ENCODE measurements around the gene ZNF684. TPM values are rescaled to one million over a fixed set of nuclear protein-coding genes. Genes with fewer than 3 reads are reported as not detected.

Gene ZNF684
- total and polyA plus RNA-seq, 7 donors, result 1.0 to 3.2 (median 2.1) TPM

GRCh38 chr1:40593449-40594186 is 62.2 kb downstream of the ZNF684 start:
- H3K27ac ChIP-seq, result no peak overlapping the region
- no peaks in the 10 kb centered on the region for H3K9me3 ChIP-seq
- WGBS, 3 donors, result 26 to 42% (median 30%) methylated on average over 8 of the region's 8 CpGs
- DNase-seq (no peak), ATAC-seq (no peak)
- no peak overlapping the region for H3K4me3 ChIP-seq
- no peaks in the 10 kb centered on the region for H3K36me3 ChIP-seq (ENCODE audit: insufficient read depth in 1 of 2, low read depth in 1 of 2)
- H3K27me3 ChIP-seq (ENCODE audit: insufficient read depth in 3 of 3, low read length in 2 of 3), result no peaks in the 10 kb centered on the region
- H3K4me1 ChIP-seq, result peaks cover 5% of the 10 kb centered on the region
- TF ChIP-seq CTCF (IDR thresholded peaks at IDR 0.05), result no peak
- intact Hi-C loops (cut with DNase I), result no loop called here

- WGBS, 3 donors, result 48 to 58% (median 57%) methylated on average over 3 of the region's 3 CpGs
- no peaks in the 10 kb centered on the region for H3K27me3 ChIP-seq (ENCODE audit: insufficient read depth in 3 of 3, low read length in 2 of 3)
- ATAC-seq (no peak), DNase-seq (no peak)
- H3K36me3 ChIP-seq (ENCODE audit: insufficient read depth in 1 of 2, low read depth in 1 of 2), result no peaks in the 10 kb centered on the region
- no peak overlapping the region for H3K27ac ChIP-seq
- H3K9me3 ChIP-seq, result no peaks in the 10 kb centered on the region
- no peak overlapping the region for H3K4me3 ChIP-seq
- intact Hi-C loops (cut with DNase I), result no loop called here
- peaks cover 5% of the 10 kb centered on the region for H3K4me1 ChIP-seq
- no peak for TF ChIP-seq CTCF (IDR thresholded peaks at IDR 0.05)
These were observed 62.7 kb downstream of the ZNF684 start for GRCh38 chr1:40594187-40594531.

- TF ChIP-seq CTCF (IDR thresholded peaks at IDR 0.05), result no peak
- intact Hi-C loops (cut with DNase I), result no loop called here
- Histone ChIP-seq H3K9me3 (no peaks in the 10 kb centered on the region), H3K4me1 (peaks cover 5% of the 10 kb centered on the region), H3K27me3 (ENCODE audit: insufficient read depth in 3 of 3, low read length in 2 of 3) (no peaks in the 10 kb centered on the region), H3K4me3 (no peak overlapping the region), H3K36me3 (ENCODE audit: insufficient read depth in 1 of 2, low read depth in 1 of 2) (no peaks in the 10 kb centered on the region), H3K27ac (no peak overlapping the region)
- ATAC-seq, result no peak
- DNase-seq, result no peak
- WGBS, 3 donors, result 83 to 92% (median 91%) methylated on average over 7 of the region's 7 CpGs
These were observed 64.2 kb downstream of the ZNF684 start for GRCh38 chr1:40595623-40596022.

Other genes with a start within 250 kb of the ZNF684 start
- gene COL9A2, start 214.4 kb upstream of the ZNF684 start, total RNA-seq, result under 1 TPM in 3 of 4 donors, not detected in 1; 0.15 to 0.21 (median 0.18) TPM
- under 1 TPM; 0.06 to 0.18 (median 0.12) TPM for gene COL9A2, start 214.4 kb upstream of the ZNF684 start, polyA plus RNA-seq
- 10 to 100 TPM in 3 of 4 donors, 1 to 10 TPM in 1; 6.9 to 35.0 (median 15.3) TPM for gene SMAP2, start 157.9 kb upstream of the ZNF684 start, total RNA-seq
- gene SMAP2, start 157.9 kb upstream of the ZNF684 start, polyA plus RNA-seq, result 10 to 100 TPM; 18.0 to 32.2 (median 18.4) TPM
- gene ZFP69B, start 81.2 kb upstream of the ZNF684 start, total RNA-seq, result under 1 TPM; 0.32 to 0.86 (median 0.49) TPM
- 1 to 10 TPM in 2 of 3 donors, under 1 TPM in 1; 0.25 to 1.4 (median 1.1) TPM for gene ZFP69B, start 81.2 kb upstream of the ZNF684 start, polyA plus RNA-seq
- gene ZFP69, start 54.3 kb upstream of the ZNF684 start, total RNA-seq, result under 1 TPM; 0.18 to 0.54 (median 0.46) TPM
- under 1 TPM; 0.16 to 0.51 (median 0.25) TPM for gene ZFP69, start 54.3 kb upstream of the ZNF684 start, polyA plus RNA-seq
- gene EXO5, start 22.9 kb upstream of the ZNF684 start, total RNA-seq, result 1 to 10 TPM; 2.2 to 3.2 (median 2.8) TPM
- 1 to 10 TPM; 3.2 to 8.5 (median 4.4) TPM for gene EXO5, start 22.9 kb upstream of the ZNF684 start, polyA plus RNA-seq
- gene RIMS3, start 134.0 kb downstream of the ZNF684 start, total RNA-seq, result under 1 TPM; 0.15 to 0.42 (median 0.35) TPM
- under 1 TPM; 0.07 to 0.31 (median 0.16) TPM for gene RIMS3, start 134.0 kb downstream of the ZNF684 start, polyA plus RNA-seq
- 10 to 100 TPM; 45.8 to 67.8 (median 61.1) TPM for gene NFYC, start 160.1 kb downstream of the ZNF684 start, total RNA-seq
- gene NFYC, start 160.1 kb downstream of the ZNF684 start, polyA plus RNA-seq, result 10 to 100 TPM; 52.0 to 69.0 (median 58.6) TPM

Measured in psoas muscle (tissue), 8 donors.